ENCODE measurements around the gene NYNRIN.
A peak's percentile ranks its signal among the peaks of the same experiment; 100 is the strongest.
"Not testable (repeated sequence)": the region's sequence is repeated elsewhere in the genome, so short reads cannot be mapped to it uniquely, and the experiment has no call there.

Gene NYNRIN

DNA sequence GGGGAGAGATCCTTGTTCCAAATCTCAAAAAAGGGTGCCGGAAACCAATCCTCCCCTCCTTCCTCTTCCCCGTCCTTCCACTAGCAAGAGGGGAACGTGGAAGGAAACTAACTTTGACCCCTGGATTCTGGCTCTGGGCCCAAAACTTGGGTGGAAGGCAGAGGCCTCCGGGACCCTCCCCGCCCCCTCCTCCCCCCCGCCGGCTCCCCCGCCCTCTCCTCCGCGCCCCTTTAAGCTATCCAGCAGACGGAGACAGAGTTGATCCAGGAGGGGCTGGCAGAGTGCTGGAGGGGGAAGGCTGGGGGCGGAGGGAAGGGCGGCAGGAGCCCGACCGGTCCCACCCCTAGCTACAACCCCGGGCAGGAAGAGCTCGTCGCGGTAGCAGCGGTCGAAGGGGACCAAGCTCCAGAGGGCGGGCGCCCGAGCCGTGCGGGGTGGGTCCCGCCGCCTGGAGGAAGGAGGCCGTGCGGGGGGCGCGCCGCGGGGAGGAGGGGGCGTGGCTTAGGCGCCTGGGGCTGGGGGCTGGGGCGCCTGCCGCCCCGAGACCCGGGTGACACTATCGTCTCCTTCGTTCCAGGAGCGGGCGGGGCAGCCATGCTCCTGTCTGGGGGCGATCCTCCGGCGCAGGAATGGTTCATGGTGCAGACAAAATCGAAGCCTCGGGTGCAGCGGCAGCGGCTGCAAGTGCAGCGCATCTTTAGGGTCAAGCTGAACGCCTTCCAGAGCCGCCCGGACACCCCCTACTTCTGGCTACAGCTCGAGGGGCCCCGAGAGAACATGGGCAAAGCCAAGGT is at the start of gene NYNRIN:
NYNRIN (plus strand) TSS at position 351 of the 794 bp plus-strand sequence; CDS start at position 595, 244 bp downstream.
- no peak for FAIRE-seq

DNA sequence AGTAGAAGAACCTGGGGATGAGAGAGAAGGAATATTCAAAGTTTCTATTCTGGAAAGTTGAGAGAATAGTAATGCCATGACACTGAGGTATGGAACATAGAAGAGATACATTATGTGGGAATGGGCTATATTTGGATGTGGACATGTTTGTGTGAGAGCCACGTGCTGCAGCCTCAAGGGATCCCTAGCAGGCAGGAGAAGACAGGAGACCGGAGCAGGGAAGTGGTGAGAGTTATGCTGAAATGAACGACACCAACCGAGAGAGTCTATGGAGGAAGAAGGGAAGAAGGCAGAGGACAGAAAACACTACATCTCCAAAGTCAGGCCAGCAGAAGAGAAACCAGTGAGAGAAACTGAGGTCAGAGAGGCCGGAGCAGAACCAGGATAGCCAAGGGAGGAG is 49.1 kb upstream of the NYNRIN start:
- no peak for DNase-seq (ENCODE audit: low spot score)
- FAIRE-seq, result no peak

More for the DNA sequence above, at the start of gene NYNRIN:
- no peak for DNase-seq (ENCODE audit: low spot score)

DNA sequence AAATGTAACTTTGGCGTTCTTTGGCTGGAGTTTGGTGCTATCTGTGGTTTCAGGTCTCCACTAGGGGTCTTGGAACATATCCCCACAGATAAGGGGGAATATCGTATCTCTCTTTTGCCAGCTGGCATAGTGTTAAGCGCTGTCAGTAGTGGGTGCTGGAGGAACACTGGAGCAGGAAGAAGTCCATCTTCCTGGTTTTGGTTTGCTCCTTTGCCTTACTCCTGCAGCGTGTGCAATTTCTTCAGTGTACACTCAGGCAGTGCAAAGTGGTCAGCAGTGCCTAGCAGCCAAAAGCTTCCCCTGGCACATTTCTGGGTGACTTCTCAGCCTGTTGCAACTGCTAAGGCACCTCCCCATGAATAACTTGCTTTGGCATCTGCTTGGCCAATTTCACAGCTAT is 47.3 kb upstream of the NYNRIN start:
- no peak for DNase-seq (ENCODE audit: low spot score)
- no peak for FAIRE-seq

DNA sequence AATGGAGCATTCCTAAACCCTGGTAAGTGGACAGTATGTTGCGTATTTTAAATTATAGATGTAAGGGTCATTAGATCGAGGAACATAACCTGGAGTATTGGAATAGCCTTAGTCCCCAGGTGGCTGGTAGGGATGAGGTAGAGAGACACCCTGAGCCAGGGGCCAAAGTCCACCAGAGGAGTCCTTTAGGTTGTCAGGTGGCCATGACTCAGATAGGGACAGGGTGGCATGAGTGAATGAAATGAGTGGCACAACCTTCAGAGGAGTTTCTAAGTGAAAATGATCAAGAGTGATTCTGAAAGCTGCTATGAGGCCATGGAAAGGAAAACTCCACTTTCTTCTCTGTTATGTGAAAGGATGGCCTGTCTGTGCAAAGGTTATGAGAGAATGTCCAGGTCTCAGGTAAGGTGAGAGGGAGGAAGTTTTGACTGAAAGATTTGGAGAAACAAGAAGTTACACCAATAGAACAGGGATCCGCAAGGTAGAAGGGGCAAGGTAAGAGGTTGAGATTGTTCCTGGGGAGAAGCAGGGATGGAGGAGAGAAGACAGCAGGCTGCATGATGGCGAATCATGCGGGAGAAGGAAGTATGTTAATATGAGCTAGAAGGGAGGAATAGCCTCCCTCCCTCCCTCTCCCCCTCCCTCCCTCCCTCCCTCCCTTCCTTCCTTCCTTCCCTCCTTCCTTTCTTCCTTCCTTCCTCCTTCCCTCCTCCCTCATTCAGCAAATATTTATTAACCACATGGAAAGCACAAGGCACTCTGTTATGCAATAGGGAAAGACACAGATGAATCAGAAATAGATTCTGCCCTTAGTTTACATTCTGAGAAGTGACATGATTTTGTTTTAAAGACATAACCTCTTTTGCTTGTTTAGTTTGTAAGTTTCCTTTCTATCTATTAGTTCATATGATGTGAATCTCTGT is 45.0 kb upstream of the NYNRIN start:
- FAIRE-seq (no peak), DNase-seq (ENCODE audit: low spot score) (no peak)

DNA sequence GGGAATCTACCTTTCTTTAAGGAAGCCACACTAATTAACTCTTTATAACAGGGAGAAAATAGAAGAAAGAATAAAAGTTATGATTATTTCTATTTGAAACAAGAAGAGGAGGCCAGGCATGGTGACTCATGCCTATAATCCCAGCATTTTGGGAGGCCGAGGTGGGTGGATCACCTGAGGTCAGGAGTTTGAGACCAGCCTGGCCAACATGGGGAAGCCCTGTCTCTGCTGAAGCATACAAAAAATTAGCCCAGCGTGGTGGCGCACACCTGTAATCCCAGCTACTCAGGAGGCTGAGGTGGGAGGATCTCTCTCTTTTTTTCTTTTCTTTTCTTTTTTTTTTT is 44.3 kb upstream of the NYNRIN start:
- not testable (repeated sequence) for DNase-seq (ENCODE audit: low spot score)

DNA sequence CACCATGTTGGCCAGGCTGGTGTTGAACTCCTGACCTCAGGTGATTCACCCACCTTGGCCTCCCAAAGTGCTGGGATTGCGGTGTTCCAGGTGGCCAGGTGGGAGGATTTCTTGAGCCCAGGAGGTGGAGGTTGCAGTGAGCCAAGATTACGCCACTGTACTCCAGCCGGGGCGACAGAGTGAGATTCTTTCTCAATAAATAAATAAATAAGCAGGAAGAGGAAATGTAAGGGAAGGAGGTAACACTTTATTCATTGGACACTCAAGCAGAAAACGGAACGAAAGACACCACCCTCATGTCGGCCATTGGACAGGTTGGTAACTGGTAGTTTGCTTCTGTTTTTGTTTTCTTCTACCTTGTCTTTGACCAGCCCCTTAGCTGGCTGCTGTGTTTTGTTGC is 43.8 kb upstream of the NYNRIN start:
- no peak for DNase-seq (ENCODE audit: low spot score)
- no peak for FAIRE-seq

More for the DNA sequence above, 44.3 kb upstream of the NYNRIN start:
- not testable (repeated sequence) for FAIRE-seq

GRCh38 chr14:24356208-24356607 is 42.6 kb upstream of the NYNRIN start:
- FAIRE-seq (no peak), DNase-seq (ENCODE audit: low spot score) (no peak)

- no peak for FAIRE-seq
Measured at GRCh38 chr14:24360281-24360680, 38.5 kb upstream of the NYNRIN start.

GRCh38 chr14:24361326-24361725 is 37.5 kb upstream of the NYNRIN start:
- no peak for FAIRE-seq
- DNase-seq (ENCODE audit: low spot score), result no peak

More at GRCh38 chr14:24360281-24360680, 38.5 kb upstream of the NYNRIN start:
- no peak for DNase-seq (ENCODE audit: low spot score)

GRCh38 chr14:24362241-24362960 is 36.4 kb upstream of the NYNRIN start:
- no peak for FAIRE-seq

DNA sequence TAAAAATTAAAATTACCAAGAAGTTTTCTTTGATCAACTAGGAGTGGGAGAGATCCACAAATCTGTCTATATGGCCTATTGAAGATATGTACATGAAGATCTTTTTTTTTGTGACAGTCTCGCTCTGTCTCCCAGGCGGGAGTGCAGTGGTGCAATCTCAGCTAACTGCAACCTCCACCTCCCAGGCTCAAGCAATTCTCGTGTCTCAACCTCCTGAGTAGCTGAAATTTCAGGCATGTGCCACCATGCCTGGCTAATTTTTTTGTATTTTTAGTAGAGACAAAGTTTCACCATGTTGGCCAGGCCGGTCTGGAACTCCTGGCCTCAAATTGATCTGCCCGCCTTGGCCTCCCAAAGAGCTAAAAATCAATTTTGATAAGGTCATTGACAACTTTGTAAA is 35.4 kb upstream of the NYNRIN start:
- no peak for FAIRE-seq

More at GRCh38 chr14:24362241-24362960, 36.4 kb upstream of the NYNRIN start:
- DNase-seq (ENCODE audit: low spot score), result no peak

DNA sequence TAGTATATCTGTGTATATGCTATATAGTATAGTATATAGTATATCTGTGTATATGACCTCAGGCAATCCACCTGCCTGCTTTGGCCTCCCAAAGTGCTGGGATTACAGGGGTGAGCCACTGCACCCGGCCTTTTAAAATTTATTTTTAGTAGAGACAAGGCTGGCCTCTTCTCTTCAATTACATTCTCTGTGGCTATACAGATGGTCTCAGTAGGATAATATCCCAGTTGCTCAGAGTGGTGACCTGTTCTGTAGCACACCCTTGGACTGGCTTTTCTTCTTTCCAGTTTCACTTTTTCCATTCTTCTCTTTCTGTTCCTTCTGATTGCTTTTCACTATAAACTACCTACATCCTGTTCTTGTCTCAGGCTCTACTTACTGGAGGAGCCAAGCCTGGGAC is 34.0 kb upstream of the NYNRIN start:
- DNase-seq (ENCODE audit: low spot score), result no peak
- FAIRE-seq, result no peak

More for the DNA sequence above, 35.4 kb upstream of the NYNRIN start:
- DNase-seq (ENCODE audit: low spot score), result no peak

GRCh38 chr14:24365600-24366412 is 33.0 kb upstream of the NYNRIN start:
- FAIRE-seq, result no peak
- DNase-seq (ENCODE audit: low spot score), result peak; percentile 16

DNA sequence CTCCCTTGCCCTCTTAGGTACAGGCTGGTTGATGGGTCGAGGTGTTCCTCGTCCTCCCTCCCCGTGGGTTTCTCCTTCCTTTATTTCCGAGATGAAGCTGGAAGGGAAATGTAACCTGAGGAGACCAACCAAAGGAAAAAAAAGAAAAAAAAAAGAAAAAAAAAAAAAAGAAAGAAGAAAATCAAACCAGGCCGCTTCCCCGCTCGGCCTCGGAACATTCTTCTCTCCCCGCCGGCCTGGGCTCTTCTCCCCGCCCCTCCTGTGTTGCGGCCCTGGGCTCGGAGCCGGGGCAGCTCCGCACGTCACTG is 32.4 kb upstream of the NYNRIN start:
- no peak for FAIRE-seq
- DNase-seq (ENCODE audit: low spot score), result no peak

DNA sequence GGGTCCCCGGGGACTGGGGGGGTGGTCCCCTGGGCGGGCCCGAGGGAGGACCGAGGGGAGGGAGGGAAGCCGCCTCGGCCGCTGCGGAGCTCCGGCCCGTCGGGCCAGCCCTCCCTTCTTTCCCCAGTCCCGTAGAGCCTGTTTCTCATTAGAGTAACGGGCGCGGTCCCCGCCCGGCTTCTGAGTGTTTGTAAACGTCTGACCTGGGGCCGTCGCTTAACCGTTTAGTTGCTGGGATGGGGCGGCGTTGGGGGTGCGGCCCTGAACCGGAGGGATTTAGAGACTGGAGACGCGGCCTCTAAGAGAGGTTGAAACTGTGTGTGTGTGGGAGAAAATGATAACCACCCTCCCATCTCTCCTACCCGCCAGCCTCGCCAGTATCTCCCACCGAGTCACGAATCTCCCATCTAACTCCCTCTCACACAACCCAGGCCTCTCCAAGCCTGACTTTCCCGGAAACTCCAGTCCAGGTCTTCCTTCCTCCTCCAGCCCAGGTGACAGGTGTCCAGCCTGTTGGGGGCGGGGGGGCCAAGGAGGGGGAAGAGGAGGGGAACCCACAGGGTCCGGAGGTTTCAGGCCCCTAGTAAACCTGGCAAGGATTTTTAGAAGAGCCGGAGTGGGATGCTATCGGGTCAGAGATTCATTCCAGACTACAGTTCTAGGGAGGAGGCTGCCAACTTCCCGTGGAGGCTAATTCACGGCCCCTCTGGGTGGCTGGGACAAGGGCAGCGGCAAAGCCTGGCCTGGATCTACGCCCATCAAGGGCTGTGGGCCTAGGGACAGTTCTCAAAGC is 31.9 kb upstream of the NYNRIN start:
- FAIRE-seq (no peak), DNase-seq (ENCODE audit: low spot score) (no peak)

DNA sequence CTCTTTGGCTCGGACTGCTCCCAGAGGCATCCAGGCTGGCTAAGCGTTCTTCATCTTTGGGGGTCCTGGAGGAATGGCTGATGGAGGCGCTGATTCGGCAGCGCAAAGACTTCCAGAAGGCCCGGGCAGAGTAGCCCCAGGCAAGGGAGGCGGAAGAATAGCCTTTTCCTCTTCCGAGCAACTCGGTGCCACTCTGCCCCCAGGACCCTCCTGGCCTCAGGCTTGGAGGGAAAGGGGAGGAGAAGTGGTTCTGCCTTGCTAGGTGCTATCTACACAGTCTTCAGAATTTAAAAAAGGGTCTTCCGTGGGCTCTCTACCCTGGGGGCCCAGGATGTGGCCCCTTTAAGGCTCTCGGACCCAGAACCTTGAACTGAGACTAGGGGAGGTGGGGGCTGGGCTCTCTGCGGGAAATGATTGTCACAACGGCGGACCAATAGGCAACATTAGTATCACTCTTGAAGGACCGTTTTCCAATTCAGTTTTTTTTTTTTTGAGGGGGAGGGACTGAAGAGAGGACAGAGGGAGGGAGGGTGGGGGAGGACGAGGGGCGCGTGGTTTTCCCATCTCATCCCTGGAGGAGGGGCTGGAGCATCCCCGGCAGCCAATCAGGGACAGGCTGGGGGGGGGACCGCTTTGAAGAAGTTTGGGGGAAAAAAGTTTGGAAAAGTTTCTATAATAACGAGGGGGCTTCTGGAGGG is 31.1 kb upstream of the NYNRIN start, which contains the start of gene NFATC4:
NFATC4 (plus strand) TSS at position 671 of the 698 bp plus-strand sequence. CDS start 157 bp downstream, outside the sequence.
- DNase-seq (ENCODE audit: low spot score) (no peak), FAIRE-seq (no peak)

DNA sequence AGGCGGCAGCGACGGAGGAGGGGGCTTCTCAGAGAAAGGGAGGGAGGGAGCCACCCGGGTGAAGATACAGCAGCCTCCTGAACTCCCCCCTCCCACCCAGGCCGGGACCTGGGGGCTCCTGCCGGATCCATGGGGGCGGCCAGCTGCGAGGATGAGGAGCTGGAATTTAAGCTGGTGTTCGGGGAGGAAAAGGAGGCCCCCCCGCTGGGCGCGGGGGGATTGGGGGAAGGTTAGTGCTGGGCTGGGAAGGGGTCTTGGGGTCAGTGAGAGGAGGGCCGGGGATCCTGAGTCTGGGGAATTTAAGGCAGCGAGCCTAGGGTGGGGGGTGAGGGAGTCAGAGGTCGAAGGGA is 30.6 kb upstream of the NYNRIN start:
- FAIRE-seq, result no peak
- DNase-seq (ENCODE audit: low spot score), result no peak

DNA sequence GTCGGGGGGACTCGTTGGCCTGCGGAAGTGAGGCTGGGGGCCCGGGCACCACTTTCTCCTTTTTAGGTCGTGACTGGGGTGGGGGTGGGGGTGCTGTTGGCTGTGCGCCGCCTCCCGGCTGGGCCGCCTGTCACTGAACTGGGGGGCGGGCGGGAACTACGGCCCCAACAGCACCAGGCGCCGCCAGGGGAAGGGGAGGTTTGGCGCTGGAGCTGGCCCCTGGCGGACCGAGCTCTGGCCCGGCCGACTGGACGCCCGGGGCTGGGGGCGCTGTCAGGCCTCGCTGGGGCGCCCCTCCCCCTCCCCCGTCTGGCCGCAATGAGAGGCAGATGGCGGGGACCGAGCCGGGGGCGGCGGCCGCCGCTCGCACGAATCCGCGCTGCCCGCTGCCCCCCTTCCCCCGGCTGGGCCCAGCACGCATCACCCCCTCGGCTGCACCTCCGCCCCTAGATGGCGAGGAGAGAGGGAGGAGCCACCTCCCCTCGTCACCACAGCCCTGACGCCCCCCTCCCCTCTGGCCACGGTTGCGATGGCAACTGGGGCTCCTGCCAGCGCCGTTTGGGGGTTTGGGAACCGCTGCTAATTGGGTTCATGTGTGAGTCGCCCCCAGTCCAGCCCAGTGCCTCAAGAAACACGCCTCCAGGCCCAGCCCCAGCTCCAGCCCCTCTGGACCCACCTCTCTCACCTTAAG is 30.1 kb upstream of the NYNRIN start:
- FAIRE-seq (no peak), DNase-seq (ENCODE audit: low spot score) (no peak)

DNA sequence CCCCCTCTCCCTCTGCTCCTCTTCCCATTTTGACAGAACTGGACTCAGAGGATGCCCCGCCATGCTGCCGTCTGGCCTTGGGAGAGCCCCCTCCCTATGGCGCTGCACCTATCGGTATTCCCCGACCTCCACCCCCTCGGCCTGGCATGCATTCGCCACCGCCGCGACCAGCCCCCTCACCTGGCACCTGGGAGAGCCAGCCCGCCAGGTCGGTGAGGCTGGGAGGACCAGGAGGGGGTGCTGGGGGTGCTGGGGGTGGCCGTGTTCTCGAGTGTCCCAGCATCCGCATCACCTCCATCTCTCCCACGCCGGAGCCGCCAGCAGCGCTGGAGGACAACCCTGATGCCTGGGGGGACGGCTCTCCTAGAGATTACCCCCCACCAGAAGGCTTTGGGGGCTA is 29.3 kb upstream of the NYNRIN start:
- FAIRE-seq, result no peak
- DNase-seq (ENCODE audit: low spot score), result no peak

Data from RCC 7860 (cell line).